NCI-H2107 treated with DMSO at 0.1 percent for 48 hours (cell line): Measurements from ENCODE around the gene AP3M1.
A peak's percentile ranks its signal among the peaks of the same experiment; 100 is the strongest.

Source experiments
- DNase-seq: peaks from one replicate; lab custom pipeline; 2025; ENCODE audit not compliant: unreplicated experiment; lab: John Stamatoyannopoulos, UW

The AP3M1 gene

DNA sequence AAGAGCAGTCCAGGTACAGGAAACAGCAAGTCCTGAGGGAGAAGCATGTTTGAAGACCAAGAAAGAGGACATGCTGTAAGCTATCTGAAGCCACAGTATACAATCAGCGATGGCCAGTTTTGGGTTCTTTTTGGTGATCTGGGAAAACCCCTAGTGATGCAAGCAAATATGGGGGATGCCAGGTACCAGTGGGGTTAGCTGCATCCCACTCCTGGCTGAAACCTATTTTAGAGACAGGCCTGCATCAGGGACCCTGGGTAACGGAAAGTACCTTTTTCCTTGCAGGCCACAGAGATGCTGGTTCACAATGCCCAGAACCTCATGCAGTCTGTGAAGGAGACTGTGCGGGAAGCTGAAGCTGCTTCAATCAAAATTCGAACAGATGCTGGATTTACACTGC is 32.9 kb downstream of the AP3M1 start:
- no peak for DNase-seq

DNA sequence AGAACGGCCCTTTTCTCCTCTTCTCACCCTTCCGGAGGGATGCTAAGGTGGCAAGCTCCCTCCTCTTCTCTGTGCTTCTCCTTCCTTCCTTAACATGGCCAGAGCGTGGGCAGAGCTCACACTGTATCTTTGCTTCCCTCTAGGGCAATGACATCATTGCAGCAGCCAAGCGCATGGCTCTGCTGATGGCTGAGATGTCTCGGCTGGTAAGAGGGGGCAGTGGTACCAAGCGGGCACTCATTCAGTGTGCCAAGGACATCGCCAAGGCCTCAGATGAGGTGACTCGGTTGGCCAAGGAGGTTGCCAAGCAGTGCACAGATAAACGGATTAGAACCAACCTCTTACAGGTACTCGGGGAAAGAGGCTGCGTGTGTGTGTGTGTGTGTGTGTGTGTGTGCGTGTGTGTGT is 36.6 kb downstream of the AP3M1 start:
- DNase-seq, result no peak

DNA sequence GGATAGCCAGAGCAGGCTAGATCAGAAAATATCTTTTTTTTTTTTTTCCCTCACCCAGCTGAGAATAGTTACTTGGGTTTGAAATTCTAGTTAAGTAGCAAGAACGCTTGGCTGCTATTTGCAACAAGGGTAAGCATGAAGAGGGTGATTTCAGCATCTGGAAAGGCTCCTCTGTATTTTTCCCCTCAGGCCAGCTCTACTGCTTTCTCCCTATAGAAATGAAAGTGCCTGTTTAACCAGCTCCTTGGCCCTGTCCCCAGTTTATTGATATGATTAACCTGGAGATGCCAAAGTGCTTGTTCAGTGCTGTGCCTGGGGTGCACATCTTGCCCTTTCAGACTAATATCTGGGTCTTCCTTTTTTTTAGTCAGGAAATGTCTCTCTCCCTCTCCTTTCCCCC is 37.1 kb downstream of the AP3M1 start:
- no peak for DNase-seq

DNA sequence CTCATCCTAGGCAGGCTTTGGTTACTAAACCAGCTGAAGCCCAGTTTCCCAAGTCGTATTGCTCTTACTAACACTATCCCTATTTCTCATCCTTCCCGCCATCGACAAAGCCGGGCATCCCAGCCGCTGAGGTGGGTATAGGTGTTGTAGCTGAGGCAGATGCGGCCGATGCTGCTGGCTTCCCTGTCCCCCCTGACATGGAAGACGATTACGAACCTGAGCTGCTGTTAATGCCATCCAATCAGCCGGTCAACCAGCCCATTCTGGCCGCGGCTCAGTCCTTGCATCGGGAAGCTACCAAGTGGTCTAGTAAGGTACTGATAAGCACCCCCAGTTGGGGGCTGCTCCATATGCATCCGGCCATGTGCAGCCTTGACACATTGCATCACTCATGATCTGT is 38.8 kb downstream of the AP3M1 start:
- DNase-seq, result no peak

DNA sequence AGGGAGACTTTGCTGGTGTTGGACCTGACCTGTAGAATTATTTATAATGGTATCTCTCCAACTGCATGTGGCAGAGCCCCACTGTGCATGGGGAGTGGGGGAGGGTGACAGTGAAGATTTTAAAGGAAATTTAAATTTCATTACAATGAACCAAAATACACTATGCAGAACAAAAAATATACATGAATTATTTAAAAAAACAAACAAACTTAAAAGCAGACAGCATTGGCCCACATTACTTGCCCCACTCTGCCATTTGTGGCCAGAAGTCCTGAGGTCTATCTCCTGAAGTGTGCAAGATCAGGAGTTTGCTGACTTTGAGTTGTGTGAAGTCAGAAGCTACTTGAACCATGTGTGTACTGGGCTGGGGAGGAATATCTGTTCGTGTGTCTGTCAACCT is 40.5 kb downstream of the AP3M1 start:
- DNase-seq, result no peak

DNA sequence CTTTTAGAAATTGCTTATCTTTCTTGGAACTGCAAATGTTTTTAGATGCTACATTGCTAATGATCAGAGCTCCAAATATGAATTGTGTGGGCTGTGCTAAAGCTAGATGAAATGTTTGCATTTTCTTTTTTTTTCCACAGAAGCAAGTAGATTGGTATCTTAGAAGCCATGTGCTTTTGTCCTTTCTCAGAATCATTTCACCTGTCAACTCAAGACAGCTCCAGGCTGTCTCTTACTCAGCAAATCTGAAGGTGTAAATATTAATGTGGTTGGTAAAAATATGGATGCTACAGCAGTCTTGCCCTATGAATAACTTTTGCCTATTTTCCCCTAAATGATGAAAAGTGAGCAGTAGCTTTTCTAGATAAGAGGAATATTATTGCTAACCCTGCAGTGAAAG is 41.2 kb downstream of the AP3M1 start:
- no peak for DNase-seq

DNA sequence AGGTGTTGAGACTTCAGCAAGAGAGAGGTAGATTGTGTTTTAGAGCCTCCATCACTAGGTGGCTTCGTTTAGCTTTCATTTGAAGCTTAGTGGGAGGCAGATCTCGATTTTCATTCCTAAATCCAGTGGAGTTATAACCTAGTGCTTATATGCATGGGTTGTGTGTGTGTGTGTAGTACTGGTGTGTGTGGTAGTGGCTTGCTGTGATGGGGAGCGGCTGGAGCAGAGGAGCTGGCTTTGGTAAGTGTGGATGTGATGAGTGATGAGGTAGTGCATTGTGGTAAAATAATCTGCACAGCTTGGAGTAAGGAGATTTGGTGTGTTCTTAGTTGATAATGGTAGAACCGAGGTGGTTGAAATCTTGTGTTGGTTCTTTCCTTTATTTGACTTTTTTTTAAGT is 43.2 kb downstream of the AP3M1 start:
- no peak for DNase-seq

DNA sequence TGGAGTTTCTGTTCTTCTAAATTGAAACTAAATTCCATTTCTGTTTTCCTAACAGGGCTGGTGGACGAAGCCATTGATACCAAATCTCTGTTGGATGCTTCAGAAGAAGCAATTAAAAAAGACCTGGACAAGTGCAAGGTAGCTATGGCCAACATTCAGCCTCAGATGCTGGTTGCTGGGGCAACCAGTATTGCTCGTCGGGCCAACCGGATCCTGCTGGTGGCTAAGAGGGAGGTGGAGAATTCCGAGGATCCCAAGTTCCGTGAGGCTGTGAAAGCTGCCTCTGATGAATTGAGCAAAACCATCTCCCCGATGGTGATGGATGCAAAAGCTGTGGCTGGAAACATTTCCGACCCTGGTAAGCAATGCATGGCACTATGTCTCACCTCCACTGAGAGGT is 45.6 kb downstream of the AP3M1 start:
- no peak for DNase-seq

DNA sequence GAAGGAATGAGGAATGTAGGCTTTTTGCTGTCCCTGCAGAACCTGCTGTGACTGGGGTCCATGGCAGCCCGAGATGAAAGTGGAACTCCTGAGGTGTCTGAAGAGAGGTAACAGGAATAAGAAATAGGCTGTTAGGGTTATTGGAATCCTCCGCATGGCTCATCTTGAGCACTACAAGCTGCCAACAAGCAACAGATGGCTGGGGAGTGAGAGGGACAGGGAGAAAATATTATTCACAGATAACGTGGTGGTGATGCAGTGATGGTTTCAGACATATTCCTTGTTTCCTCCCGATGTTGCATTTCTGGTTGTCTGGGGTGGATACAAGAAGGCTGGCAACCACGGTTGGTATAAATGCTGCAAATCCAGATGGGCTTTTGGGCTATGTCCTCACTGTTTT is 46.1 kb downstream of the AP3M1 start:
- no peak for DNase-seq

DNA sequence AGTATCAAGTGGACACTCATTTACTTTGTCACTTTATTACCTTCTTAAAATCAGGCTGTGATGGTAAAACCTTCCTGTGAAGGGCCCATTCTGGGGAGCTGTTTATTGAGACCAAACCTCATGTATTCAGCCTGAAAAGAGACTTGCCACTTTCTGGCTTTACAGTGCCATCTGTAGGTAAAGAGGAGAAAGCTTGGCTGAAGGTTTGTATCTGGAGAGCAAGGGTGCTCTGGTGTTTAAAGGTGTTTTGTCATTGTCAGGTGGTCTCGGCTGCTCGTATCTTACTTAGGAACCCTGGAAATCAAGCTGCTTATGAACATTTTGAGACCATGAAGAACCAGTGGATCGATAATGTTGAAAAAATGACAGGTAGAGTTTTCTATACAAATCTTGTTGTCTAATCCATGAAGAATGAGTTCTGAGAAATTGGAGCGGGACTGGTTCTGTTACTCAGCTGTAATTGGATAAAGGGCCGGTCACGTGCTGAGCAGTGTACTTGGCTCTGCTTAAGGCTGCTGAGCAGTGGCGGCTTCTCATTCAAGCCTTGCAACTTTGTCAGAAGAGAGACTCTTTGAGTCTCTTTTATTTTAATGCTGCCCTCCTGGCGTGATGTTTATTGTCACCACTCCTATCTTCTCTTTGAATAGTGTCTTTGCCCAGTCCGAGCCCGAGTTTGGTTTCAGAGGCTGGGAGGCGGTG is 46.9 kb downstream of the AP3M1 start:
- DNase-seq, result peak; percentile 37

DNA sequence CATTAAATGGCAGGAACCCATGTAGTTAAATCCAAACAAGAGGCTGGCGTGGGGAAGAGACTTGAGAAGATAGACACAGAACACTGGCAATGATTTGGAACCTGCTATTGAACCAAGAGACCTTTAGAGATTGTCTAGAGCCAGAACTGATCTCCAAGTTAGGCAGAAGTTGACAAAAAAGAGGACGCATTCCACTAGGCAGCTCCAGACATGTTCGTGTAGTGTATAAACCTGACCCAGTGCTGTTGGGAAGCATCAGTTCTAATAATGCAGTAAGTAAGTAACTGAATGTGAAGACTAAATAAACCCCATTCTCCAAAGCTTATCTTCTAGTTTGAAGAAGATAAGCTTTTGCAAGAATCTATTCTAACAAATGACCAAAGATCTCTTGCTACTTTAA is 50.8 kb downstream of the AP3M1 start:
- DNase-seq, result no peak

DNA sequence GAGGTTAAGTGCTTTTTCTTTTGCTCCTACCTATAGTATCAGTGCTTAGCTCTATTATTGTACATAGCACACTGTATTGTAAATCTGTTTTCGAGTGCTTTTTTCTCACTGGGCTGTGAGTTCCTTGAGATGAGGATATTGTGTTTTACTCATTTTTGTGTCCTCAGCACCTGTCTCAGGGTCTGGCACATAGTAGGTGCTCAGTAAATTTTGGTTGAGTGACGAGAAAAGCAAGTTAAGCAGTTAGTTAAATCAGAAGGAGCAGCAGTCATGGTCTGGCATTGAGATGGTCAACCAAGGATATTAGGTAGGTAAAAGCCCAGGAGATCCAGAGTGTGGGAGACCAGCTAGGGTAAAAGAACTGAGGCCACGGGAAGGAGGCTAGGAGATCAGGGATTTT is 51.2 kb downstream of the AP3M1 start:
- DNase-seq, result no peak

DNA sequence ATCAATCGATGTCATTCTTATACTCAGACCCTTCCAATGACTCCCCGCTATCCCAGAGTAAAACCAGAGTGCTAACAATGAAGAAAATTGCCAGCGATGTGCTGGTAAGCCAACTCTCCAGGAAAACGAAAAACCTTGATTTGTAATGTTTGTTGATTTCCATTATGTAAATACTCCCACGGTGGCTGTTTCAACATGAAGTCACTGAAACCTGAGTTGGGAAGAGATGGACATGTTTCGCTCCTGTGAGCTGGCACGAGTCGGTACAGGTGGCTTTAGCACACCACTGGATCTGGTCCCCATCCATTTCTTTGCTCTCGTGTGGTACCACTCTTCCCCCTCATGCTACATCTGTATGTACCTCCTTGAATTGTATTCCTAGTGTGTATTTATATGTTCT is 52.9 kb downstream of the AP3M1 start:
- no peak for DNase-seq

DNA sequence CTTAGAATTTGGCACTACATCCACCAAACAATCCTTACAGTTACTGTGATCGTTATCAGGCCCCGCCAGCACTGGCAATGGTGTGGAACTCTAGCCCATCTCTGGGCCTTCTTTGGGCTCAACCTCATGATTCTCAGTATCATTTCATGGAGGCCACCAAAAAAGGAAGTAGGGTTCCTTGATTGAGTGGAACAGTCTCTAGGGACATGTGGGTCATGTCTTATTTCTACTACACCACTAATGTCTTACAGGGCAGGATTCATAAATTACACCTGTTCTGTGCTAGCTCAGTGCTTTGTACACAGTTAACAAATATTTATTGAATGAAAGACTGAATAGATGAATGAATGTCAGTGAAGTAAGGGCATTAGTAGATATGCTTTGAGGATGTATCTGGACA is 53.9 kb downstream of the AP3M1 start:
- no peak for DNase-seq

DNA sequence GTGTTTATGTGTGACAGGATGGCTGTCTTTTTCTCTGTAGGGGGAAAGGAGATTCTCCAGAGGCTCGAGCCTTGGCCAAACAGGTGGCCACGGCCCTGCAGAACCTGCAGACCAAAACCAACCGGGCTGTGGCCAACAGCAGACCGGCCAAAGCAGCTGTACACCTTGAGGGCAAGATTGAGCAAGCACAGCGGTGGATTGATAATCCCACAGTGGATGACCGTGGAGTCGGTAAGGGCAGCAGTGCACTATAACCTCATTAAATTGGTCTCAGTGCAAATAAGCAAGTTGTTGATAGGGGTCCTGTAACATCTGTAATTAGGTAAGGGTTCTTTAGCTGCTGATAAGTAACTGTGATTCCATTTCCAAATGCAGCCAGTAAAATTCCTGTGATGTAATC is 56.4 kb downstream of the AP3M1 start:
- DNase-seq, result no peak

DNA sequence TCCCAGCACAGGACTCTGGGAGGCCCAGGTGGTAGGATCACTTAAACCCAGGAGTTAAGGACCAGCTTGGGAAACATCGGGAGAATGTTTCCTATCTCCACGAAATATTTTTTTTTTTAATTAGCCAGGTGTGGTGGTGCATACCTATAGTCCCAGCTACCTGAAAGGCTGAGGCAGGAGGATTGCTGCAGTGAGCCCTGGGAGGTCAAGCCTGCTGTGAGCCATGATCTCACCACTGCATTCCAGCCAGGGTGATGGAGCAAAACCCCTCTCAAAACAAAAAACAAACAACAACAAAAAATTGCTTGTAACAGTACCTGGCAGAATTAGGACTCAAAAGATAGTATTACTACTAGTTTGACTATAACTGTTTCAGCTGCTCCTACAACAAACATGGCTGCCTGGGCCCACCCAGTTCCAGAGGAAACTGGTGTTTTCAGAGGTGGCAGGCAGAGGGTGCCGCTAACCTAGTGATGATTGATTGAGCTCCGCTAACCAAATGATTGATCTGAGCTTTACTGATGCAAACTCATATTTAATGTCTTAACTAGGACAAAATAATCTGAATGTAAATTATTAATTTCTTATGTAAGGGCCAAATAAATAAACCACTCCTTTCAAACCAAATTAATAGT is 57.0 kb downstream of the AP3M1 start:
- DNase-seq, result no peak

DNA sequence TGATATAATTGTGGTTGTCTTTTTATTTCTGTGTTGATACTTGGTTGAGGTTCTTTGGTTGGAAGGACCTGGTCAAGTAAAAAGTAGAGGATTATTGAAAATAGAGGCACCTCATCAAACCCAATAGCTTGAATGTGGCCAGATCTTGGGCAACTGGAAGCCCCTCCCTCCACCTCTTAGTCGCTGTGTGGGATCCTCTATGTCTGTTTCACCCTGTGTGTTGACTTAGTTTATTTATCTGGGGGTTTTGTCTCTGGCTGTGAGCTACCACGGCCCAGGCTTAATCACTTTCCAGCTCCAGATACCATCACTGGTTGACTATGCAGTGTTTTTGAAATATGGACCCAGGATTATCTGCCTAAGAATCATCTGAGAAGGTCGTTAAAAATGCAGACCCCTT is 58.3 kb downstream of the AP3M1 start:
- DNase-seq, result no peak

DNA sequence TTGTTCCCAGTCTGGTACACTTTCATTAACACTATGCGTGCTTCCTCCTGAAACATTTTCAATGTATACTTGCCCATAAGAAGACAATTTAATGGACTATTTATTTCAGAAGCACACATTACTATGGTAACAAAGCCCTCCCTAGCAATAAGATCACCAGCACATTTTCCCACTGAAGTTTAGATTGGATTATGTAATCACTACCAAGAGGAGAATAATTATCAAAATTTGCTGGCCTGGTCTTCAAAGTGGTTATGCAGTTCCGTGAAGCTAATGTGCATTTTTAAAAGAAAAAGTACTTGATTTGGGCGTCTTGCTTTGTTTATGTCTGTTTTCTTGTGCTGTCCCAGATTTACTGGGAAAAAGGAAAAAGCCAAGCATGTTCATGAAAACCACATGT is 61.9 kb downstream of the AP3M1 start:
- DNase-seq, result no peak

DNA sequence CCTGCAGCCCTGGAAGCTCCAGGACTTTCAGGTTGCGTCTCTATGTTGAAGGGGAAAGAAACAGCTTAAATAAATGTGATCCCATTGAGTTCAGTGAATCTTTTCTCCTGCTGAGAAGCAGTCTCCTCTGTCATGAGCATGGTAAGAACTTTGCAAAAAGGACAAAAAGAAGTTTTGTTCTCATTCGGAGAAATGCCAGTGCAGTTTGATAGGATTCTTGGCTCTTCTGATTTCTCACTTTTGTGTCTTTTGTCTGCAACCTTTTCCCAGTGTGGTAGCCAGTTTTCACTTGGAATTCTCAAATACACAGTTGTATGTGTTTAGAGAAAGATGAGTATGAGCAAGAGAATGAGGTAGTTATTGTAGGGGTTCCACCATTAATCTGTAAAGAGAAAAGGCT is 64.3 kb downstream of the AP3M1 start:
- no peak for DNase-seq

DNA sequence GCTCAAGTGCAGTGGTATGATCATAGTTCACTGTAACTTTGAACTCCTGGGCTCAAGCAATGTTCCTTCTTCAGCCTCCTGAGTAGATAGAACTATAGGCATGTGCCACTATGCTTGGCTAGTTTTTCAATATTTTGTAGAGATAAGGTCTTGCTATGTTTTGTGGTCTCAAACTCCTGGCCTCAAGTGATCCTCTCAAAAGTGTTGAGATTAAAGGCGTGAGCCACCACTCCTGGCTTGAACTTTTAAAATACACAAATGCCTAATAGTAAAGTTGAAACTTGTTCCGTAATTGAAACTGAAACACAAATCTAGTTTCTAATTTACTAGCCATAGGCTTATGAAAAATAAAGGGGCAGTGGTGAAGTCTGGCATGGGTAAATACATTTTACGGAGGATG is 65.7 kb downstream of the AP3M1 start:
- no peak for DNase-seq

DNA sequence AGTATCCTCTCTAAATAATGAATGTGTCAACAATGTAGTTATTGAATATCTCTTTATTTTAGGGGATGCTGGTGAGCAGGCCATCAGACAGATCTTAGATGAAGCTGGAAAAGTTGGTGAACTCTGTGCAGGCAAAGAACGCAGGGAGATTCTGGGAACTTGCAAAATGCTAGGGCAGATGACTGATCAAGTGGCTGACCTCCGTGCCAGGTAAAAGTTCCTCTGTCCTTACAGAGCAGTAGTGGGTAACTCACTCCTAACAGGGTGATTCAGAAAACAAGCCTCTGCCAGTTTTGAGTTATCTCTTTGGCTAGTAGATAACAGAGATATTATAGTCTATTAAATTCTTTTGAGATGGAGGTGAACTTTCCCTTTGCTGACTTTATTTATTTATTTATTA is 67.3 kb downstream of the AP3M1 start:
- no peak for DNase-seq

DNA sequence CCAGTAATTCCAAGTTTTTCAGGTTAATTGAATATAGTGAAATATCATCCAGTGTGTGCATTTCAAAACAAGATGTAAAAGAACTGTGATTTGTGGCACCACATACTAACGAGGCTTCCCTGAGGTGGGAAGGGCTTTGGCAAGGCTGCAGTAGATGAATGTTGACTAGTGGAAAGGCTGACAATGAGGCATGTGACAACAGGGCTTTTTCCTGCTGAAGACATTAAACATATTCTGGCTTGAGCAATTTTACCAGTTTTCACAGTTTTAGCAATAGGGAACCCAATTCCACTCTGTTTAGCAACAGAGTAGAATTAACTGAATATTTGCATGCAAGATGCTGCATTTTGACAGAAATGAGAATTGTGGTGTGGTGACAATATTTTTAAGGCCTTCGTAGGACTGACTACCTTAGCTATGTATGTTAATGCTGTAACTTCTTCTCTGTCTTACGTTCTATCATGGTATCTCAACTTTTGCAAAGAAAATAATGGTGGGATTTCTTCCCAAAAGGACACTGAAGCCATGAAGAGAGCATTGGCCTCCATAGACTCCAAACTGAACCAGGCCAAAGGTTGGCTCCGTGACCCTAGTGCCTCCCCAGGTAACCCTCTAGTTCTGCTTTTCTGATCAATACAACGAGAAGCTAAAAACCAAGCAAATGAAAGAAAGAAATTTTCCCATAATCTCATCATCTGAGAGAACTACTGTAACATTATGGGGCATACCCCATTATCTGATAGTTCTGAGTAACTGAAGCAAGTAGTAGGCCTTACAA is 68.5 kb downstream of the AP3M1 start:
- no peak for DNase-seq
